NOMO-1 treated with DMSO at 0.1 percent for 48 hours (cell line): ENCODE measurements around the gene AK3.
A peak's percentile ranks its signal among the peaks of the same experiment; 100 is the strongest.
"Not testable (repeated sequence)": the region's sequence is repeated elsewhere in the genome, so short reads cannot be mapped to it uniquely, and the experiment has no call there.

Source experiments
- DNase-seq: peaks from one replicate; lab custom pipeline; 2025; ENCODE audit not compliant: unreplicated experiment; lab: John Stamatoyannopoulos, UW

AK3 gene

DNA sequence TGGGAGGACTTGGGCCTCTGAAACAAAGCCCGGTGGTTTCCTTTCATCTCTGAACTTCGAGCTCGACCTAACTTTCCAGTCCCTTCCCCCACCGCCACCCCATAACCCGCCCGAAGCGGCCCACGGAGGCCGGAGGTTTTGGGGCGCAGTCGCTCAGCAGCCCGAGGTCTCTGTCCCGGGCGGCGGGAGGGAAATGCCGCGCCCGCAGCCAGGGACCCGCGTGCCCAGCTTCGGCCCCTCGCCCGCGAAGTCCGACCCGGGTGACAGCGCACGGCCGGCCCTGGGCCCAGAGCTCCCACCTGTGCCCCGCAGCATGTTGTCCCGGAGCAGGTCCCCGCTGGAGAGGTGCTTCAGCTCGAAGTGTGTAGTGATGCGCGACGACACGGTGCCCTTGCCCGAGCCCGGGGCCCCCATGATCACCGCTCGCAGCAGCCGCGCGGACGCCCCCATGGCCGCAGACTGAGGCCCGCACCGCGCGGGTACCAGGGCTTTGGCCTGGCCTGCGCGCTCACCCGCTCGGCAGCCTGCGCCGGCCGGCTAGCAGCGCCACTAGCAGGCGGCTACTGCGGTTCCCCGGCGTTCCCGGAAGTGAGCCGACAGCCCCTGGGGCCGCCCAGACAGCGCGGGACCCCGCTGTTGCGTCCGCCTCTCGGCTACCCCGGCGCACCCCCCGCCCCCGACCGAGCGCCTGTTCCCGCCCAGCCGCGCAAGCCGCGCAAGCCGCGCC lies at the start of gene AK3:
Gene AK3, minus strand, starts transcription at position 565 of the 727 bp plus-strand sequence. Its CDS starts 115 bp downstream, at position 450.
- peak; percentile 59 for DNase-seq

DNA sequence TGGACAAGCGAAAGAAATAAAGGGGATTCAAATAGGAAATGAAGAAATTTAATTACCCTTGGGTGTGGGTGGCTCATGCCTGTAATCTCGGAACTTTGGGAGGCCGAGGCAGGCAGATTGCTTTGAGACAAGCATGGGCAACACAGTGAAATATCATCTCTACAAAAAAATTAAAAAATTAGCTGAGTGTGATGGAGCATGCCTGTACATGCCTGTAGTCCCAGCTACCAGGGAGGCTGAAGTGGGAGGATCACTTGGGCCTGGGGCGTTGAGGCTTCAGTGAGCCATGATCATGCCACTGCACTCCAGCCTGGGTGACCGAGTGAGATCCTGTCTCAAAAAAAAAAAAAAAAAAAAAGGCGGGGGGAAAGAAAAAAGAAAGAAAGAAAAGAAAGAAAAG lies 47.7 kb upstream of the AK3 start:
- DNase-seq: no peak

DNA sequence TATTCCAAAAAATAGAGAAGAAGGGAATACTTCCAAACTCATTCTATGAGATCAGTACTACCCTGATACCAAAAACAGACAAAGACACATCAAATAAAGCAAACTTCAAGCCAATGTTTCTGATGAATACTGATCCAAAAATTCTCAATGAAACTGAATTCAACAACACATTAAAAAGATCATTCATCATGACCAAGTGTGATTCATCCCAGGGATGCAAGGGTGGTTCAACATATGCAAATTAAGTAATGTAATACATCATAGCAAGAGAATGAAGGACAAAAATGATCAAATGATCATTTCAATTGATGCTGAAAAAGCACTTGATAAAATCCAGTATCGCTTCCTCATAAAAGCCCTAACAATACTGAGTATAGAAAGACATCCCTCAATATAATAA lies 46.9 kb upstream of the AK3 start:
- no peak for DNase-seq

DNA sequence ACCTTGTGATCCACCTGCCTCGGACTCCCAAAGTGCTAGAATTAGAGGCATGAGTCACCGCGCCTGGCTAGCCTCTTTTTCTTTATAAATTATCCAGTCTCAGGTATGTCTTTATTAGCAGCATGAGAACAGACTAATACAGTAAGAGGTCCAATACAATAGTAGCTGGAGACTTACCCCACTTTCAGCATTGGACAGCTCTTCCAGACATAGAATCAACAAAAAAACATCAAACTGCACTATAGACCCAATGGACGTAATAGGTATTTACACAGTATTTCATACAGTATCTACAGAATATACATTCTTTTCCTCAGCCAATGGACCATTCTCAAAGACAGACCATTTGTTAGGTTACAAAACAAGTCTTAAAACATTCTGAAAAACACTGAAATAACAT lies 45.6 kb upstream of the AK3 start:
- DNase-seq: no peak

DNA sequence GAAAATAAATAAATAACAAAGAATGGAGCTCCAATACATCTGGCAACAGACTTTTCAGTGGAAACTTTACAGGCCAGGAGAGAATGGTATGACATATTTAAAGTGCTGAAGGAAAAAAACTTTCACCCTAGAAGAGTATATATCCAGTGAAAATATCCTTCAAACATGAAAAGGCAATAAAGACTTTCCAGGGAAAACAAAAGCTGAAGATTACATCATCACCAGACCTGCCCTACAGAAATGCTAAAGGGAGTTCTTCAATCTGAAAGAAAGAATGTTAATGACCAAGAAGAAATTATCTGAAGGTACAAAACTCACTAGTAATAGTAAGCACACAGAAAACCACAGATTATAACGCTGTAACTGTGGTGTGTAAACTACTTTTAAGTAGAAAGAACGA lies 43.4 kb upstream of the AK3 start:
- no peak for DNase-seq

DNA sequence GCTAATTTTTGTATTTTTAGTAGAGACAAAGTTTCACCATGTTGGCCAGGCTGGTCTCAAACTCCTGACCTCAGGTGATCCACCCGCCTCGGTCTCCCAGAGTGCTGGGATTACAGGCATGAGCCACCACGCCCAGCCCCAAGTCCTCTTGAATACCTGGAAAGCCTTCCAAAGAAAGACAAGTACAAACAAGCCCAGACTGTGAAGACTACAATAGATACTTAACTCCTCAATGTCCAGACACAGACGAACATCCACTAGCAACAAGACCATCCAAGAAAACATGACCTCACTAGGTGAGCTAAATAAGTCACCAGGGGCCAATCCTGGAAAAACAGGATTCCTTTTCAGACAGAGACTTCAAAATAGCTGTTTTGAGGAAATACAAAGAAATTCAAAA lies 42.2 kb upstream of the AK3 start:
- DNase-seq: not testable (repeated sequence)

DNA sequence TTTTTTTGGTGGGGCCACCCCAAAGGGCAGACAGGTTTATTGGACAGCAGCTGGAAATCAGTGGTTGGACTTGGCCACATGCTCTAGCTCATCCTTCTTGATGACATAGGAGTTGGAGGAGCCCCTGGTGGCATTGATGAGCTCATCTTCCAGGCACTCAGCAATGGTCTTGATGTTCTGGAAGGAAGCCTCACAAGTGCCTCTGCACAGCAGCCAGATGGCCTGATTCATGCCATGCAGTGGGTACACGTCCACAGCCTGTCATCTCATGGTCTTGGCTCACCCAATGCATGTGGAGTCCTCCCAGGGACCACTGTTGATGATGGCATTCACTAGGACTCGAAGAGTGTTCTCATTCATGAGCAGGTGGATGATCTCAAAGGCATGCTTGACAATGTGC lies 40.4 kb upstream of the AK3 start:
- DNase-seq: no peak

DNA sequence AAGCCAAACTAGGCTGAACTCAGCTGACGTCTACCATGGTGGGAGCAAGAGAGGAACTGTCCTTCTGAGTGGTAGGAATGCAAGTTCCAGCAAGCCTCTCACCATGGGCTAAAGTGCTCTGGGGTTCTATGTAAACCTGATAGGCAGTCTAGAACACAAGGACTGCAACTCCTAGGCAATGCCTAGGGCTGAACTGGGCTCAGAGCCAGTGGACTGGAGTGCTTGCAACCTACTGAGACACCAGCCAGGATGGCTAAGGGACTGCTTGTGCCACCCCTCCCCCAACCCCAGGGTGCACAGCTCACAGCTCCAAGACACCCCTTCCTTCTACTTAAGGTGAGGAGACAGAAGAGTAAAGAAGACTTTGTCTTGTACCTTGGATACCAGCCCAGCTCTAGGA lies 39.6 kb upstream of the AK3 start:
- no peak for DNase-seq

DNA sequence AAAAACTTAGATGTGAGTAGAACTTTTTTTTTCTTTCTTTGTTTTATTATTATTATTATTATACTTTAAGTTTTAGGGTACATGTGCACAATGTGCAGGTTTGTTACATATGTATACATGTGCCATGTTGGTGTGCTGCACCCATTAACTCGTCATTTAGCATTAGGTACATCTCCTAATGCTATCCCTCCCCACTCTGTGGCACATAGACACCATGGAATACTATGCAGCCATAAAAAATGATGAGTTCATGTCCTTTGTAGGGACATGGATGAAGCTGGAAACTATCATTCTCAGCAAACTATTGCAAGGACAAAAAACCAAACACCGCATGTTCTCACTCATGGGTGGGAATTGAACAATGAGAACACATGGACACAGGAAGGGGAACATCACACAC lies 34.0 kb upstream of the AK3 start:
- not testable (repeated sequence) for DNase-seq

DNA sequence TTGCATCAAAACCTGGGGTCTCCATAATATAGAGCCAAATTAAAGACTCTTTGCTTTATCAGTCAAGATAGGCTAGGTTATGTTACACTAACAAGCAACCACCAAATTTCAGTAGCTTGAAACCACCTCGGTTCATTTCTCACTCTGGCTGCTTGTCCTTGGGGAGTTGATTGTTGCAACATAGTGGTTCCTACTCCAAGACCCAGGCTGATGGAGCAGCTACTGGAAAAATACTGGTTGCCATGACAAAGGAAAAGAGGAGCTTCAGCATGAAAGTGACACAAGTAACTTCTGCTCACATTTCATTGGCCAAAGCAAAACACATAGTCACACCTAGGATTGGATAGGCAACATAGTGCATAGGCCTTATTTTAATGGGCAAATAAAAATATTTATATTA lies 33.2 kb upstream of the AK3 start:
- no peak for DNase-seq

- DNase-seq: no peak
Observed at GRCh38 chr9:4771788-4772187, 30.8 kb upstream of the AK3 start.

DNA sequence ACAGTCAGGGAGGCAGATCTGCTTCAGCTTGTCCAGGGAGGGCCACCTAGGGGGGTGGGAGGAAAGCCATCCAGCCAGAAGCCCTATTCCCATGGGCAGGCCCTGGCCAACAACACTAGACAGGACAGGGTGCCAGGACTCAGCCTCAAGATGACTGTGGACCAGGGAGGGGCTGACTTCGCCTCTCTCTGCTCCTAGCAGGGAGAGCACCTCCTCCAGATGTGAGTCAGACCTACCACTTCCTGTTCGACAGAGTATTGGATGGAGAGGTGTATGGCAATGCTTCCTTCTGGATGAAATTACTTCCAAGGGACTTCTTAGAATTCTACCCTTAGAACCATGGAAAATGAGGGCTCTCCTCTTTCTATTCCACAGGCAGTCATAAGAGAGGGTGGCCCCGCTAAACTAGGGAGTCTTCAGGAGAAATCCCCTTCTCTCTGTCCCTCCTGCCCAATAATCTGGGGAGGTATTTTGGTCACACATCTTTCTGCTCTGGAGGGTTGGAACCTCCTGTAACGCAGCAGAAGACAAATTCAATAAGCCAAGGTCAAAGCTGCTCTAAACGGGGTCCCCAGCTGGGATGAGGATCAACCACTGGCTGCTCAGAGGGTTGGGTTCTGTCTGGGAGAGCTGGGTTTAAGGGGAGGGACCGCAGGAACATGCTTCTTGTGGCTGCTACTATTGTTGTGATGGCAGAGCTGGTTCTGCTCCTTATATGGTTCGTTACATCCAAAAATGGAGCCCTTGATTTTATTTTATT lies 28.5 kb upstream of the AK3 start:
- no peak for DNase-seq

DNA sequence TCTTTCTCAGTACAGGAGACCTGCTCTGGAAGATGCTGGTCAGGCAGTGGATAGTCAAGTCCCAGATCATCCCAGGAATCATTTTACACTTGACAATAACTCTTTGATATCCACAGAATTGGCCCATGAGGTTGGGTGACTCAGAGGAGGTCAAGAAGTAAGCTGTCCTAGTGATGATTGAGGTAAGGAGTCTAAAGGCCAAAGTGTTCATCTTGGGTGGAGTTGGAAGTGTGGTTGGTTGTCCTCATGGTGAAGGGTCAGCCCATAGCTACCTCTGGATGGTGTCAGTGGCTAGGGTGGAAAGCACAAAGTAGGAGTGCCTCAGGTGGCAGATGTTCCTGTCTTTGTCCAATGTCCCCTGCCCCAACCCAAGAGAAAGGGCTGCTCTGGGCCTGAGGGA lies 27.7 kb upstream of the AK3 start:
- DNase-seq: no peak

DNA sequence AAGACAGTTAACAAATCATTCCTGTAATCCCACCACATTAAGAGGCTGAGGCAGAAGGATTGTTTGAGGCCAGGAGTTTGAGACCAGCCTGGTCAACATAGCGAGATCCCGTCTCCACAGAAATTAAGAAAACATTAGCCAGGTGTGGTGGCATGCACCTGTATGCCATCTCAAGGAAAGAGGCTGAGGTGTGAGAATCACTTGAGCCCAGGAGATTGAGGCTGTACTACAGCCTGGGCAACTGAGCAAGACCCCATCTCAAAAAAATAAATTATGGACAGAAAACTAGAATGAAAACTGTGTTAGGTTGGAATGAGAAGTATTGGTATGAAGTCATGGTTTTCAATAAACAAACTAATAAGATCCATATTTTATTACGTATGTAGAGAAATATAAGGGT lies 23.0 kb upstream of the AK3 start:
- no peak for DNase-seq

DNA sequence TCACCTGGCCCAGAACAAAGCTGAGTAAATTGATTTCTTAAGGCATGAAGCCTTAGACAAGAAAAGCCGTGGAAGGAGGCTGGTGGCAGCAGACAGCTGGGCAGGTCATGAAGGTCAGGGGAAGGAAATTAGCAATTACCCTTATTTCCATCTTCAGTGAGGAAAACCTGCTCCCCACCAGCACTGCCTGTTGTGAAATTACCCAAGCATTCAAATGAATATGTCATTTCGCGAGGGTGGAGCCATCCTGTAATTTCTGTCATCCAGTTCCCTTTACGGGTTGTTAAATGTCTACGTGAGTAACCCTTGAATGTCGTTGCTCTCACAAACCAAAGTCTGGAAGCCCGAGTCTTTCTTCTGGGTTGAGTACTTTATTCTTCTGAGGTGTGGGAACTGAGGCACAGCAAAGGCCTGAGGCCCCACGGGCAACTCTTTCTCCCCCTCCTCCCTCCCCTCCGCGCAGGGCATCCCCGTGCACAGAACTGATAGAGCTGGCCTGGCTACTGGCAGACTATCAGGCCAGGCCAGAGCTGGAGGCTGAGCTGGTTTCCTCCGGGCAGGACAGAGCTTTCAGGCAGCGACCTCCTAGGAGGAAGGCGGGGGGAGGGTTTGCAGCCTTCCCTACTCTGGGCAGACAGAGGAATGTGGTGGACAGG lies 22.0 kb upstream of the AK3 start:
- peak; percentile 76 for DNase-seq

DNA sequence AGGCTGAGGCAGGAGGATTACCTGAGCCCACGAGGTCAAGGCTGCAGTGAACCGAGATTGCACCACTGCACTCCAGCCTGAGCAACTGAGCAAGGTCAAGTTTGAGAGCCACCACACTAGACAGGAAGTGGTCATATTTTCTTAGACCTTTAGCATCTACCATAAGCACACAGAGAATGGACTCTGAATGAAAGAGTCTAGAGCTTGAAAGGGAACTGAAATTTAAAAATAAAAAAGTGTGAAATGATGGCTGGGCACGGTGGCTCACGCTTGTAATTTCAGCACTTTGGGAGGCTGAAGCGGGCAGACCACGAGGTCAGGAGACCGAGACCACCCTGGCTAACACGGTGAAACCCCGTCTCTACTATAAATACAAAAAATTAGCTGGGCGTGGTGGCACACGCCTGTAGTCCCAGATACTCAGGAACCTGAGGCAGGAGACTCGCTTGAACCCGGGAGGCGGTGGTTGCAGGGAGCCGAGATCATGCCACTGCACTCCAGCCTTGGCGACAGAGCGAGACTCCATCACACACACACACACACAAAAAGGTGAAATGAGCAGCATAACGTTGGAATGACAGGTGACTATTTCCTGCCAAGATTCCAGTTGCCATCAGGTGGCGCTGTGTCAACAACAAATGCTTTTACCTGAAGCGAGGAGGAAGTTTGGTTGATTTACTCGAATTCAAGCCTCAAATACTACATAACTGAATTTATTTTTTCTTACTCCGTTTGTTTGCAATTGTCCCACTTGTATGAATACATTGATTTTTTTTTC lies 21.3 kb upstream of the AK3 start:
- DNase-seq: peak; percentile 49

- peak; percentile 55 for DNase-seq
Observed at GRCh38 chr9:4760122-4760521, 19.1 kb upstream of the AK3 start.

GRCh38 chr9:4756420-4756819 lies 15.4 kb upstream of the AK3 start:
- DNase-seq: no peak

- DNase-seq: no peak
Observed at GRCh38 chr9:4755026-4755609, 14.1 kb upstream of the AK3 start.

- not testable (repeated sequence) for DNase-seq
Observed at GRCh38 chr9:4754530-4754929, 13.5 kb upstream of the AK3 start.
